ENCODE measurements around the gene MYL5. TPM values are rescaled to one million over a fixed set of nuclear protein-coding genes. Genes with fewer than 3 reads are reported as not detected.

Gene MYL5
- total and polyA plus RNA-seq, 4 donors, result 2.4 to 5.0 (median 4.7) TPM

GRCh38 chr4:653831-654502 is 20.4 kb upstream of the MYL5 start (continued):
- no peak for TF ChIP-seq ZBTB33 (IDR thresholded peaks at IDR 0.05)
- no peak for TF ChIP-seq HNF4G (IDR thresholded peaks at IDR 0.05)

GRCh38 chr4:654503-654845 is 19.9 kb upstream of the MYL5 start:
- WGBS, result 94% methylated on average over 17 of the region's 17 CpGs
- Histone ChIP-seq H3K9me3 (ENCODE audit: control insufficient read depth in 4 of 4, low read length in 3 of 4) (no peaks in the 10 kb centered on the region), H3K4me3 (ENCODE audit: low read depth in 1 of 3, low read length in 3 of 3) (no peak overlapping the region), H3K27ac (ENCODE audit: low read depth in 1 of 2, low read length in 2 of 2) (no peak overlapping the region), H3K36me3 (ENCODE audit: control insufficient read depth in 4 of 4, insufficient read depth in 3 of 4, low read depth in 1 of 4, low read length in 3 of 4) (no peaks in the 10 kb centered on the region), H3K4me1 (ENCODE audit: control insufficient read depth in 4 of 4, insufficient read depth in 4 of 4, low read length in 3 of 4) (no peaks in the 10 kb centered on the region), H3K27me3 (ENCODE audit: control insufficient read depth in 4 of 4, insufficient read depth in 4 of 4, low read length in 3 of 4) (peaks cover 0 to 3% (median 1%) of the 10 kb centered on the region in 4 donors), H3K9ac (ENCODE audit: low read depth in 1 of 2, low read length in 2 of 2) (no peak overlapping the region)
- no peak for DNase-seq (ENCODE audit: low spot score)
- TF ChIP-seq EGR1 (IDR thresholded peaks at IDR 0.05; ENCODE audit: low read depth in 2 of 2) (no peak), MAX (IDR thresholded peaks at IDR 0.05) (no peak), RXRA (IDR thresholded peaks at IDR 0.05) (no peak), HNF4A (conservative IDR thresholded peaks at IDR 0.05) (no peak)

GRCh38 chr4:654871-655463 is 19.4 kb upstream of the MYL5 start:
- 65% methylated on average over 17 of the region's 17 CpGs for WGBS
- H3K4me1 ChIP-seq (ENCODE audit: control insufficient read depth in 4 of 4, insufficient read depth in 4 of 4, low read length in 3 of 4), result no peaks in the 10 kb centered on the region
- H3K27me3 ChIP-seq (ENCODE audit: control insufficient read depth in 4 of 4, insufficient read depth in 4 of 4, low read length in 3 of 4), result peaks cover 0 to 3% (median 1%) of the 10 kb centered on the region in 4 donors
- H3K9ac ChIP-seq (ENCODE audit: low read depth in 1 of 2, low read length in 2 of 2), result no peak overlapping the region
- no peak overlapping the region for H3K27ac ChIP-seq (ENCODE audit: low read depth in 1 of 2, low read length in 2 of 2)
- no peaks in the 10 kb centered on the region for H3K9me3 ChIP-seq (ENCODE audit: control insufficient read depth in 4 of 4, low read length in 3 of 4)
- H3K36me3 ChIP-seq (ENCODE audit: control insufficient read depth in 4 of 4, insufficient read depth in 3 of 4, low read depth in 1 of 4, low read length in 3 of 4), result no peaks in the 10 kb centered on the region
- TF ChIP-seq YY1 (IDR thresholded peaks at IDR 0.05) (no peak), GABPA (IDR thresholded peaks at IDR 0.05 in 1 of 2, conservative IDR thresholded peaks at IDR 0.05 in 1 of 2) (no peak), RAD21 (IDR thresholded peaks at IDR 0.05) (no peak), REST (IDR thresholded peaks at IDR 0.05) (no peak), ATF3 (IDR thresholded peaks at IDR 0.05) (no peak), NR2F2 (IDR thresholded peaks at IDR 0.05) (no peak), ZBTB33 (IDR thresholded peaks at IDR 0.05) (no peak), TAF1 (conservative IDR thresholded peaks at IDR 0.05) (no peak), FOXA1 (IDR thresholded peaks at IDR 0.05) (no peak), CTCF (IDR thresholded peaks at IDR 0.05; ENCODE audit: low read depth, low read length, missing input control) (no peak), EGR1 (IDR thresholded peaks at IDR 0.05; ENCODE audit: low read depth in 2 of 2) (no peak), SP1 (IDR thresholded peaks at IDR 0.05) (no peak), RXRA (IDR thresholded peaks at IDR 0.05) (no peak), FOXA2 (IDR thresholded peaks at IDR 0.05) (no peak), HNF4G (IDR thresholded peaks at IDR 0.05) (no peak), MAX (IDR thresholded peaks at IDR 0.05) (no peak), JUND (IDR thresholded peaks at IDR 0.05) (no peak), HNF4A (conservative IDR thresholded peaks at IDR 0.05) (no peak)
- no peak for DNase-seq (ENCODE audit: low spot score)
- no peak overlapping the region for H3K4me3 ChIP-seq (ENCODE audit: low read depth in 1 of 3, low read length in 3 of 3)

All from liver (tissue), 9 donors.